NCI-H82 treated with DMSO at 0.1 percent for 48 hours (cell line): ENCODE data around the gene CACNA1C.
"Not testable (repeated sequence)": the region's sequence is repeated elsewhere in the genome, so short reads cannot be mapped to it uniquely, and the experiment has no call there.

Source experiments
- DNase-seq: peaks from one replicate; lab custom pipeline; 2025; ENCODE audit not compliant: unreplicated experiment; lab: John Stamatoyannopoulos, UW

CACNA1C gene

DNA sequence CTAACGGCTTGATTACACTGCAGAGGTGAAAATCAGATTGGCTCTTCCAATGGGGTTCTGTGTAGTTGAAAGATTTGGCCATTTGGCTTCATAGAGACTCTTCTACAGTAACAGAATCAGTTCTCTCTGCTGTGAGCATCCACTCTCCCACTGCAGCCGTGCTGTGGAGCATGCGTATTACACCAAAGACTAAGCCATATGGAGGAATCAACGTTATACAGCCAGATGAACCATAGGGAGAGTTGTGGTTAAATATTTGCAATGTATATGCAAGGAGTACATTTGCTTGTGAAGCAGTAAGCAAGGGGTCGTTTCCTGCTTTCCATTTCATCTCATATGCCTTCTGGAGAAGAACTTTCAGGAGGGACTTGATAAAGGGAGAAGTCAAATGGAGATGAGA lies 410.9 kb downstream of the CACNA1C start:
- no peak for DNase-seq

DNA sequence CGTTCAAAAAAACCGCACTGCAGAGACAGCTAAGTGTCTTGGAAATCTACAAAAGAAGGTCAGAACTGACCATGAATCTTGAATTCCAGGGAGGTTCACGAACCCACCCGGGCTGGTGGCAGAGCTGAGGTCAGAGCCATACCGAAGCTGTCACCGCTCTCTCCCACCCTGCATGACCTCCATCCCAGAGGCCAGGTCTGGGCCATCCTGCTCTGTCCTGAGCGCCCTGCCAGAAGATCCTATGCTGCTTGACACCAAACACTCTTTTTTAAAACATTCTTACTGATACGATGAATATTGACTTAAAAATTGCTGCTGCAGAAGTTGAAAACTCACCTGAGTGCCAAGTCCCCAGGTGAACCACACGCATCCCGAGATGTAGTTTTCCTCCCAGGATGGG lies 412.9 kb downstream of the CACNA1C start:
- no peak for DNase-seq

DNA sequence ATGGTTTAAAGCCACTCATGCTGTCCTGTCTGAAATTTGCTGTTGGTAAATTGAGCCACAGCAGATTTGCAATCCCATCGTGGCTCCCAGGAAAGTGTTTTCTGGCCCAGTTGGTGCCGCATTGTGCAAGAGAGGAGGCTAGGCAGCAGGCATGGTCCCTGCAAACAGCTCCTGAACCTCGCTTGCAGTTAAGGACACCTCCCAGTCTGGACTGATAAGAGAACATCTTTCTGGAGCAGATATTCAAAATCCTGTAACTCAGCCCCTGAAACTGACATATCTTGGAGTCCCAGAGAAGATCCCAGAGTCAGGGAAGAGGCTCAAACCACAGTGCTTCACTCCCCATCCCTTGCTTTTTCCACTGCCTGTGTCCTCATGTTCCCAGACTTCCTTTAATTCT lies 413.4 kb downstream of the CACNA1C start:
- DNase-seq = no peak

DNA sequence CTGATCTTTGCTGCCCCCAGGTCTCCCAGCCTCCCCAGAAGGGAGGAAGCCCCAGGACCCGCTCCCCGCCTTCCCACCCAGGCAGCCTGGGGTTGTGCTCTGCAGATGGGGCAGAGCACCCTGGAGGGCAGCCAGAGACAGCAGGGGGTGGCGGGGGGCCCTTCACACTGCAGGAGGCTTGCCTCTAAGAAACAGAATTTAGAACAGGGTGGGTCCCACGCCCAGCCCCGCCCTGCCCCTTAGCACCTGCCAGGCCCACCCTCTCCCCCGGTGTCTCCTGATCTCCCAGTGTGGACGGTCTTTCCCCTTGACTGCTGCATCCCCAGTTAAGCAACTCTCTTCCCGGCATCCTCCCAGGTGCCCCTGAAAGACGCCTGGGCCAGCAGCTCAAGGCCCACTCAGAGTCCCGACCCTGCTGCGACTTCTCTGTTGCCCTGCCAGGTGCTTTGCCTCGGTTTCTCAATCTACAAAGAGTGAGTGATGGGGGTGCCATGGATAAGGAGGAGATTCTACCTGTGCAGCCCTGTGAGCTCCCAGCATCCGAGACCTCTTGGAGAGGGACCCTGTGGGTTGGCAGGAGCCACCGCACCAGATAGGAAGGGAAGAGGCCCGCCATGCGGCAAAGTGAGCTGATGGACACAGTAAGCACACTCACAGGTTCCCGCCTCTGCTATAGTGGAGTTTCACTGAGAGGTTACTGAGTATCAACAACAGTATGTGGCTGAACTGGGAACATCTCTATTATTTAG lies 414.8 kb downstream of the CACNA1C start:
- no peak for DNase-seq

DNA sequence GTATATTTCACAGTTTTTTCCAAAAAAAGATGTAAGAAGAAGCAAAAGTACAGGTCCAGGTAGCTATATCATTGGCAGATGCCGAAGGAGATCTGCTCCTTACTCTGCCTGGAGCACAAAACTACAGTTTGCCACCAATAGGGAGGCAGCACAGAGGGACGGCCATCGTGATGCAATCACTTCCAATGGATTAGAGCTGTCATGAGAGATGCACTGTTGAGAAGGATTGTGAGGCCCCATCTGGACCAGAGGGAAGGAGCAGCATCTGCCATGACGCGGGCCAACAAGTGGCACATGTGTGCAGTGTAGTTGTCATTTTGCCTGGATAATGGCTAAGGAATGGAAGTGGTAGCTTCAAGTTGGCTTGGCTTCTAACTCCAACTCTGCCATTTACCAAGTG lies 423.2 kb downstream of the CACNA1C start:
- DNase-seq = peak; percentile 96

DNA sequence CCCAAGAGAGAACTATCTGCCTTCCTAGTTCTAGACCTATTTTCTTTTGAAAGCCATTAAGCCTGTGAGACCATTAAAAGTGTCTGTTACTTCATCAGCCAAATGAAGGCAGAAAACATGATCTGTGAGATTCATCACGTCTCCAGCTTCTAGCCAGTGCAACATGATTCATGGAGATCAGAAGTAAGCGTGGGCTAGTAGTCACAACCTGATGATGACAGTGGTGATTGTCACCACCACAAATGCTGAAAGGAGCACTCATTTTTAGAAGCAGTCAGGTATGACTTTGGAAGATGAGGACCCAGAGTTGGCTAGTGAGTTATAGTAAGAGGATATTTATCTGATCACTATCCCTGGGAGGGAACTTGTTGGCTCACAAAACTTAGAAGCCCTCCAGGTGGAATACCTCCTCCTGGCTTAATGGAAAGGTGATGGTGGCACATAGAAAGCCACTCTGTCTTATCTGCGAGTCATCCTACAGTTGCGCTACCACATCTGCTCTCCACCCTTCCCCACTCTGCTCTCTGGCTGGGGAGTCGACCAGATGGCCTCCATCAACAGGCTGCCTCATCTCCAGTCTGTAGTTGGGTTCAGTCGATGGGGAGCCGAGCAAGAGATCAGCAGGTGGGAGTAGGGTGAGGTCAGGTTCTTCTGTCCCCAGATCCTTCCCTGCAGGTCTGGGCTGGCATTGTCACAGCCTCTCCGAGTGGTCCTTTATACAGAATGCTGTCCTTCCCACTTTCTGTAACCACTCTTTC lies 424.4 kb downstream of the CACNA1C start:
- no peak for DNase-seq

DNA sequence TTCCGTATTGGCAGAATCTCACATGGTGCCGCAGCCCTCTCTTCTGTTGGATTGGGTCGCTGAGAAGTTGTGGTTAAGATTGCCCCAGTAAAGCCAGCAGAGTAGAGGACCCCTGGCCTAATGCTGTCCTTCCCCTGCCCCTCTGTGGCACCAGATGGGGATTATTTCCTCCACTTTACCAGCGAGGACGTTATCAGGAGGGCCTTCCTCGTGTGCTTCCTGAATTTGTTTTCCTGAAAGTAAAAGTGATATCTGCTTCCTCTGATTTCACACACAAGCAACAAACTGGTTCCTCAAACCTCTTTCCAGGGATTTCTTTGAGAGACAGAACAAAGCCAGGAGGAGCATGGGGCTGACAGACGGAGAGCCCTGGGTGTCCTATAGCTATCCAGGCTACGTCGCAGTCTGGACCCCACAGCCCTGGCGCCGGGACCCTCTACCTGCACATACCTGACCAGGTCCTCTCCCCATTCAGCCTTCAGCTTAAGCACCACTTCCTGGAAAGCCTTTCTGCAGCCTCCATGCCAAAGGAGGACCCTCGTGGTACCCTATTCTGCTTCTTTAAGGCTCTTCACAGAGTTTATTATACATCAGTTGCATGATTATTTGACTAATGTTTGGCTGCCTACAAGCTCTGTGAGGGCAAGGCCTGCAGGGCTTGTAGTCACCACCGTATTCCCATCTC lies 427.2 kb downstream of the CACNA1C start:
- DNase-seq = no peak

DNA sequence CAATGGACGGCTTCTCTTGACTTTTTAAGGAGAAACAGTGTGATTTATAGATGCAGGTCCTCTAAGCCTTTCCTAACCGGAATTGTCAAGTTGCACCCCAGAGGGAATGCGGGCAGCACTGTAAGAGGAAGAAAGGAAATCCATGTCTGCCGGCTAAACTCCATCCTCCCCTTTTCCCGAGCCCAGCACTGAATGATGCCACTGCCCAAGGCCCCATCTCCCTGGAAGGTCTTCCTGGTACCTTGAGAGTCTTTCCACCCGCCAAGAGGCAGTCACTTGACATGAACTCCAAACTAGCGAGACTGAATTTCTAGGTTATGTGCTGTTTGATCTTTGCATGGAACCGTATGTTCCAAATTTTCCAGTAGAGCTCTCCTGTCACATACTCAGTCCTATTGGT lies 428.6 kb downstream of the CACNA1C start:
- DNase-seq = no peak

DNA sequence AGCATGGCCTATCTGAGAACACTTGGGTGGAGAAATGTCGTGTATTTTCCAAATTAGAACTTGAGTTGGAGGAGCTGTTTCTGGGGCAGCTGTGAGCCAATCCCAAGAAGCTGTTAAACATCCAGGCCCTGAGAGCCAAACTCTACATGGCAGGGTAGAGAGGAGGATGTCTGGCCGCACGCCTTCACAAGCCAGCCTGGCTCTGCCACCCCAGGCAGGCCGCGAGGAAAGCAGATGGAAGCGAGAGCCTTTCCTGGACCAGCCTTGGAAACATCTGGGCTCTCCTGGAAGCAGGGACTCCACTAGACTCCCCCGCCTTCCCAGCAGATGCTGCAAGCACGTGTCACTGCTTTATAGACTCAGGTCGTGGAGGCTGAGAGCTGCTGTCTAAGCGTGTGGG lies 429.2 kb downstream of the CACNA1C start:
- DNase-seq = no peak

DNA sequence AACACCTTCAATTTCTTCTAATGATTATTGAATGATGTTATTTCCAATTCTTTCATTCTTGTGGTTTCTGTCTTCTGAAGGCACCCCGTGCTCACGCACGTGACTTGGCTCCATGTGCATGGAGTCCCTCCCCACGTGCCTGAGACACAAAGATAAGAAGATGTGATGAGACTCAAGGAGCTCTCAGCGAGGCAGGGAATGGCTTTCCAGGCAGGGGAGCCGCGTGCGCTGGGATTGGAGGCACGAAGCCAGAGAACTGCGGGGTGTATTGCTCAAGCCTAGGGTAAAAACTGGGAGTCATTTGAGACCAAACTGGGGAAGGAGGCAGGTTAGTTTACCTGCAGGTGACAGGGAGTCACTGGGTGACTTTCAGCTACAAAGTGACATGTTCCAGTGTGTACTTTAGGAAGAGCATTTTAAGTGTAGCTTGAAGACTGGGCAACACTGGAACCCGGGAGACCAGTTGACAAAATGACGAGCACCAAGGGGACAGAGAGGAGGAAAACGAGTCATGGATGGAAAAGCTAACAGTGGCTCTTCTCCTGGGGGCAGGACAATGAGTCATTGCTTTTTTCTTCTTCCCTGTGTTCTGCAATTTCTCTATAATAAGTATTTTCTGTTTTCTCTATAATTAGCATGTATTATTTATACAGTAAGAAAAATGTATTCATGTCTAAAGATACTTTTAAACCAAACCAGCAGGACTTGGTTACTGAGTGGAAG lies 430.3 kb downstream of the CACNA1C start:
- no peak for DNase-seq

DNA sequence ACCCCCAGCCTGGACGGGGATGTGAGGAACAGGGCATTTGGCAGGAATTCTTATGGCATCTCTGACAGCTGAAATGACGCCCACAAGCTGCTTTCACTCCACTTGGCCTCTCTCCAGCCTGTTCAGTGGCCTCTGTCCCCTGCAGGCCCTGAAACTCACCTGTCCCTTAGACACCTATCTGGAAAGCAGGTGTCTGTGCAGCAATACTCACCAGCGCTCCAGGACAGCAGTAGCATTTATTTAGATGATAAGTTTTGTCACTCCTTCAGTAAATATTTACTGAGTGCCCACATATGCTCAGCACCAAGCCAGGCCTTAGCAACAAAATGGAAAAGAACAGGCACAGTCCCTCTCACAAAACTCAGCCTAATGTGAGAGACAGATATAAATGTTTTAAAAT lies 430.9 kb downstream of the CACNA1C start:
- DNase-seq = no peak

DNA sequence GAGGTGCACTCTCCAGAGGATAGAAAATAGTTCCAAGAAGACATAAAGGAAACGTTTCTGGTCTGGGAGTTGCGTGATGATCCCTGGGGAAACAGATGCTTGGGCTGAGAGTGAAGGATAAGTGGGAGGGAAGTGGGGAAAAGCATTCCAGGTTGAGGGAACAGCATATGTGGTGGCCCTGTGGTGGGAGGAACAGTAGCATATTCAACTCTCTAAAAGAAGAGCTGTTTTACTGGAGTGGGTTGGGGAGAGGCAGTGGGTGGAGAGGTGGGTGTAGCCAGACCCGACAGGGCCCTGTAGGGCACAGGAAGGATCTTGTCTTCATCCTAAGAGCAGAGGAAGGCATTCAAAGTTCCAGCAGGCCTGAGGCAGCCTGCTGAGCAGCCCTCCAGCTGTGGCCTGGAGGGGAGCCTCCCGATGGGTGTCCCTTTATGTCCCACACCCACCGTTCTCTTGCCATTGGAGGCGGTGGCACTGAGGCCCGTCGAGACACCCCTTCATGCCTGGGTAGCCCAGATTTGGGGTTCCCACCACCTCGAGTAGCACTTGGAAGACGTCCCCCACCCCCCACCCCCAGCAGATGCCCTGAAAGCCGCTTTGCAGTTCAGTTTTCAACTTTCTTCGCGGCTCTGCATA lies 431.5 kb downstream of the CACNA1C start:
- no peak for DNase-seq

DNA sequence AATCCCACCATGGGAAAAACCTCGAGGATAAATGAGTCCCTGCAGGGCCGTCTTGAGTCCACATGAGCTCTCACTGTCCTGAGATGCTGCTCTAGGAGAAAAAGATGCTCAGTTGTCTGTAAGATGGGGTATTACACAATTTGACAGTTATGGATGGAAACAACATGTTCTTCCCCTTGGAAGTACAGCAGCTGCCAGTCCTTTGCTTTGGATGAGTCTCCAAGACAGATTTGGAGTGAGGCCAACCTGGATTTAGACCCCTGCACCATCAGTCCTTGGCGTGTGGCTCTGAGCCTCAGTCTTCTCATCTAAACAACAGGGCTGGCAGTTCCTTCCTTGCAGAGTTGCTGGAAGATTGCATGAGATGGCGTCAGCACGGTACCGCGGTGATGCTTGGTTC lies 432.9 kb downstream of the CACNA1C start:
- DNase-seq = peak; percentile 46

DNA sequence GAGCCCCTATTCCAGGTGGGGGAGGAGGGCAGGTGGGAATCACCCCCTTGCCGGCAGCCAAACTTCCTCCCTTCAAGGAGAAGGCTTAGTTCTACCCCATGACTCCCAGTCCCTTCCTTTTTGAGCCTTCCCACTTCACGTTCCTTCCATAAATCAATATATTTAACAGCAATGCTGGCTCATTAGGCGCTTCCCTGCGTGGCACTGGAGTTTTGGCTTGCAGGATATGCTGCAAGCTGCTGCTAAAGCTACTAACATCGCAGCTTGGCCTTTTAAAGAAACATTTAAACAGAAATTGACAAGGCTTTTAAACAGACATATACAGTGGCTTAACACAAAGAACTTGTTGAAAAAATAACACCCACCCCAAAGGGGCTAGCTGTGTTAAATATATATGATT lies 434.0 kb downstream of the CACNA1C start:
- DNase-seq = no peak

DNA sequence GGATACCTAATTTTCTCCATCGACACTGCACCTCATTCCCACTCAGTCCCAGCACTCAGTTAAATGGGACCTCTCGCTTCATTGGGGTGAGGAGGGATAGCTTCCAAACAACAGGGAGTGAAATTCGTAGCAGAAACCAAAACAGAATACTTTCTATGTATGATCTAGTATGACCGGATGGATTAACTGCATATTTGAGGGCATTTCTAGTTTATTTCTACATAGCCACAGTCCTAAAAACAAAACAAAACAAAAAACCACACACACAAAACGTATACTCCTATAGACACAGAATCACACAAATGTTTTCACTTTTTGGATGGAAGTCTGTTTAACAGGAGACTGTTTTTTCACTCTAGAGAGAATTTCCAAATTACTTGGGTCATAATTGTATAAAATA lies 434.5 kb downstream of the CACNA1C start:
- DNase-seq = no peak

DNA sequence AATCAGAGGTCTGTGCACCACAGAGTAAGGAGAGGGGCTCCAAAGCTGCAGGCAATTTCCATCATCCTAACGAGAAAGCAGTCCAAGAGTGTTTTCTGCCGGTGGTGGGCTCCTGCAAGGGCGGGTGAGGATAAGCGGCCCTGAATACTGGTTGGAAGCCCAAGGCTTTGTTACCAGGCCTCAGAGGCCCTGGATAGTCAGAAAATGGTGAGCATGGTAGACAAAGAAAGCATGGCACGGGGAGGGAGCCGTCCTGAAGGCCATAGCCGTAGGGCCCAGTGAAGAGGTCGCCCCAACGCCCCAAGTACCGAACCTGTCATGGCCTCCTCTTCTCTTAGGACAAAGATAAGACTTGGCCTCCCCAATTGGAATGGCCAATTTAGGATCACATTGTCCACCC lies 435.3 kb downstream of the CACNA1C start:
- no peak for DNase-seq

DNA sequence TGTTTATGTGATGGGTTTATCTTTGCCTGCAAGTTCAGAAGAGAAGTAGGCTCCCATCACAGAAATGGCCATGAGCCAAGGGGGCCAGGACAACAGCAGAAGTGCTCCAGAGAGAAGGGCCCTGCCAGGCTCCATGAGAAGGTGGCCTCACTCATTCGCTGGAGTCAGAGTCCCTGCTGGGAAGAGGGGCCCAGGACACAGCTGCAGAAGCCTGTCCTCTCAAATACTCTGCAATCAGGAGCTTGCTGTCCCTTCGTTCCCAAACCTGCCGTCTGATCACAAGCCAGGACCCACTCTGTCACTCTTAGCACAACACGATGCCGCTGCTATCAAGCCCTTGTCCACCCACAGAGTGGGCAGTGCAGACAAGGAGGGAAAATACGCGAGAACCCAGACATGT lies 435.8 kb downstream of the CACNA1C start:
- DNase-seq = no peak

DNA sequence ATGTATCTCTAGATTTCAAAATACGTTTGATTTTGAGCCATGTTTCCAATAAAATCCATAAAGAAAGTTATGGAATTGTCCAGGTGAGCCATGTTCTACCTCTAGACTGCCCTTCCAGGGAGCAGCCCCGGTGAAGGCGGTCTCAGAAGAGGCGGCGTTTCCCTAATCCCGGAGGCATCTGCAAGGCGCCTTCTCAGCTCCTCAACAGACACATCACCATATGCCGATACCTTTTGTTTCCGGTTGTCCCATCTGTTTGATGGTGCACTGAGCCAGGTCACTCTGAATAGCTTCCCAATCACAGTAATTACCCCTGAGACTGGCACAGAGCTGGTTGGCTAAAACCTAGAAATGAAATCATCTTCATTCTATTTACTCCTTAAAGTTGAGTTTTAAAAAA lies 436.5 kb downstream of the CACNA1C start:
- DNase-seq = peak; percentile 94

DNA sequence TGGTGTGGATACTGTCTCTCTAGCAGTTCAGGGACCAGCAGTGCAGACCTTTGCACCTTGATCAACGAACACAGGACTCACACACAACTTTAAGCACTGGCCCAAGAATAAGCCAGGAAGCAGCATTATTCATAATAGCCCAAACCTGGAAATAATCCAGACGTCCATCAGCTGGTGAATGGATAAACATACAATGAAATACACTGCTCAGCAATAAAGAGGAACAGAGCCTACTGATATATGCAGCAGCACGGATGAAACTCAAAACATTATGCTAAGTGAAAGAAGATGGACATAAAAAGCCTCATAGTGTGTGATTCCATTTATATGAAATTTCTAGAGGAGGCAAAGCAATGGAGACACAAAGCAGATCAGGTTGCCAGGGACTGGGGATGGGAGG lies 438.0 kb downstream of the CACNA1C start:
- DNase-seq = no peak

DNA sequence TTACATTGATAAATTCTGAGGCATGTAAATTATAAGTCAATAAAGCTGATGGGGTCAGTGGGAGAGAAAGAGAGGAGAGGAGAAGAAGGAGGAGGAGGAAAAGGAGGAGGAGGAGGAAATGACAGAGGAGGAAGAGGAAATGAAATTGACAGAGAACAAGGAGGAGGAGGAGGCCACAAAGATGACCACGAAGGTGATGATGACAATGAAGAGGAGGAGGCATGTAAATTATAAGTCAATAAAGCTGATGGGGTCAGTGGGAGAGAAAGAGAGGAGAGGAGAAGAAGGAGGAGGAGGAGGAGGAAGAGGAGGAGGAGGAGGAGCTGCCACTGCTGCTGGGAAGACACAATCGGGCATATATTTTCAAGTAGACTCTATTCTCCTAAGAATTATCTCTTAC lies 438.6 kb downstream of the CACNA1C start:
- not testable (repeated sequence) for DNase-seq

DNA sequence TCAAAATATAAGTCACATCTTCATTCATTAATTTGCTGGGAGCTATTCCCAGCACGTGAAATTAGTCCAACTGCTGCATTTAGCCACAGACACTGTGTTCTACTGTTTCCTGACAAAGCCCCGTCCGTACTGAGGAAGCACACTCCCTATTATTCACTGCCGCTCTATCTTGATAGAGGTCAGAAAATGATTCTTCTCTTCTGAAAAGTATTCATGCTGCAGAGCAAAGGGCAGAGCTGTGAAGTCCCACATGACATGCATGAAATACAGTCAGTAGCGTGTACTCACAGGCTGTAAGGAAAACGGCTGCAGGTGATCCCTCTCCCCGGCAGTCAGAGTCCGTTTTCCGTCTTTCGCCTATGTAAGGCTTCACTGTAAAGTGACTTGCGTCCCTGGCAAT lies 439.4 kb downstream of the CACNA1C start:
- DNase-seq = no peak
